Skin epidermis (tissue), 12 donors: Measurements from ENCODE around the gene PCGF3.
A peak's percentile ranks its signal among the peaks of the same experiment; 100 is the strongest.
"Not testable (repeated sequence)": the region's sequence is repeated elsewhere in the genome, so short reads cannot be mapped to it uniquely, and the experiment has no call there.

Experiments used
- H3K27ac ChIP-seq, 21 experiments: fragments of 200-600 bp; sonication (generic) in 11 of 21; one replicate each; pipeline ENCODE4 v1.5.0; 2020; ENCODE audit warnings: mild to moderate bottlenecking in 3 of 21, inconsistent platforms in 2 of 21, moderate library complexity in 2 of 21
- H3K4me3 ChIP-seq, 7 experiments: fragments of 200-600 bp; sonication (generic) in 2 of 7; one replicate each; pipeline ENCODE4 v1.5.0; 2020; ENCODE audit warnings: inconsistent platforms in 2 of 7, mild to moderate bottlenecking in 2 of 7, moderate library complexity in 1 of 7

The PCGF3 gene

GRCh38 chr4:732911-733630 is 27.4 kb downstream of the PCGF3 start:
- H3K27ac ChIP-seq: no peak overlapping the region
- no peak overlapping the region for H3K4me3 ChIP-seq

DNA sequence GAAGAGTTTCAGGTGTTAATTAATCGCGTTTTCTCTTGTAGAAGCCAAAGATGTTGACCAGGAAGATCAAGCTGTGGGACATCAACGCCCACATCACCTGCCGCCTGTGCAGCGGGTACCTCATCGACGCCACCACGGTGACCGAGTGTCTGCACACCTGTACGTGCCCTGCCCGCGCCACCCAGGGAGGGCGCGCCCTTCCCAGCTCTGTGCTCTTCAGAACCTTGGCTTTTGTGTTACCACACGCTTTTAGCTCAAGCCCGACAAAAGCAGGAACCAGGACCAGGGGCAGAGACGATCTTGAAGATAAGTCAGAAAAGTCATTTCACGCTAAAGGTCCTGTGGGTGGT is 28.0 kb downstream of the PCGF3 start:
- Histone ChIP-seq H3K27ac (no peak overlapping the region), H3K4me3 (no peak overlapping the region)

- Histone ChIP-seq H3K4me3 (no peak overlapping the region), H3K27ac (no peak overlapping the region)
Measured at GRCh38 chr4:734075-734474, 28.4 kb downstream of the PCGF3 start.

- no peak overlapping the region for H3K27ac ChIP-seq
Measured at GRCh38 chr4:734951-735350, 29.3 kb downstream of the PCGF3 start.

DNA sequence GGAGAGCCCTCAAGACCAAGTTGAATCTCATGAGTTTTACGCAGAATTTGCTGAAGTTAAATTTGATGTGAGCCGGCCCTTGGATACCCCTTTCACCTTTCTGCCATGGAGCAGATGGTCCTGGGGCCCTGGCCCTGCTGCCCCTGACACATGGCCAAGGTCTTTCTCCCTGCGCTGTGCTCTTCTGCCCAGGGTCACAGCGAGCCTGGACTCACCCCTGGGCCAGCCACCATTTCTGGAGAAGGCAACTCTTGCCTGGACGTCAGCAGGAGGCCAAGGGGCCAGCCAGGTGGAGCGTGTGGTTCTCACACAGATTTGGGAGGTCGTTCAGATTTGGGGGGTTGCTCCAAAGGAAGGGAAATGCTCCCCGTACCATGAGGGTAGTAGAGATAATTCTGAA is 30.0 kb downstream of the PCGF3 start:
- Histone ChIP-seq H3K27ac (no peak overlapping the region), H3K4me3 (no peak overlapping the region)

More at GRCh38 chr4:734951-735350, 29.3 kb downstream of the PCGF3 start:
- H3K4me3 ChIP-seq: no peak overlapping the region

DNA sequence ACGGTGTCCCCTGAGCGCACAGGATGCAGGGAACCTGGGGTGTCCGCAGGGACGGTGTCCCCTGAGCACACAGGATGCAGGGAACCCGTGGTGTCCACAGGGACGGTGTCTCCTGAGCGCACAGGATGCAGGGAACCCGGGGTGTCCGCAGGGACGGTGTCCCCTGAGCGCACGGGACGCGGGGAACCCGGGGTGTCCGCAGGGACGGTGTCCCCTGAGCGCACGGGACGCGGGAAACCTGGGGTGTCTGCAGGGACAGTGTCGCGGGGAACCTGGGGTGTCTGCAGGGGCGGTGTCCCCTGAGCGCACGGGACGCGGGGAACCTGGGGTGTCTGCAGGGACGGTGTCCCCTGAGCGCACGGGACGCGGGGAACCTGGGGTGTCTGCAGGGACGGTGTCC is 30.9 kb downstream of the PCGF3 start:
- not testable (repeated sequence) for H3K27ac ChIP-seq, H3K4me3 ChIP-seq

GRCh38 chr4:738781-739280 is 33.2 kb downstream of the PCGF3 start:
- H3K4me3 ChIP-seq: no peak overlapping the region
- no peak overlapping the region for H3K27ac ChIP-seq

DNA sequence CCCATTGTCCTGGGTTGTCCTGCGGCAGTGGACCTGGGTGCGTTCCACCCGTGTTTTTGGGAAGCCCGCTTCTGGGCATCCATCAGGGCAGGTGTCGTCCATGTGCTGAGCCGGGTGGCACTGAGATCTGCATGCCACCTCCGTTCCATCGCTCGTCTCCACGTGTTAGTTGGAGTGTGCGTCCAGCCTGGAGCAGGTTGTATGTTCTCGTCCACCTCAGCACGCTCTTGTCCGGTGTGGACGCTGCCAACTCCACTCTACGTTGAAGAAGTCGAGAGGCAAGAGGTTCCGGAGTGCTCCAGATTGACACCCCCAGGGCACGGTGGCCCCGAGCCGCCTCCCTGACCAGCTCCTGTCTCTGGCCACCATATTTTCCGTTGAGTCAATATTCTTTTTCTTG is 33.9 kb downstream of the PCGF3 start:
- H3K27ac ChIP-seq: no peak overlapping the region
- H3K4me3 ChIP-seq: no peak overlapping the region

DNA sequence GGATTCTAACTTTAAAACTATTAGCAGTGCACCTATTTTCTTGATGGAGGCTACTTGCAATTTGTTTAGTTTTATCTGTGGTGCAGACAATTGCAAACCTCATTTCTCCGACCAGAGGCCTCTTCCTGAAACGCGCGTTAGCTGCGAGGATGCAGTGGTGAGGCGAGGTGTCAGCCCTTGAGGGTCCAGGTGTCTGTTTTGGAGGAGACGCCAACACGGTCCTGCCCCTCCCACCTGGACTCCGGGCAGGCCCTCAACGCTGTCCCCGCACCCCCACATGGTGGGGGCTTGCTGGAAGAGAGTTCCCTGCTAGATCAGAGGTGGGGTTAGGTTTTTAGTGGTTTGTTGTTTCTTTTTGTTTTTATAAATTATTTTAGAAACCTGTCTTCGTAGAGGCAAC is 34.4 kb downstream of the PCGF3 start:
- H3K27ac ChIP-seq: no peak overlapping the region
- no peak overlapping the region for H3K4me3 ChIP-seq

- no peak overlapping the region for H3K4me3 ChIP-seq
- no peak overlapping the region for H3K27ac ChIP-seq
Measured at GRCh38 chr4:740656-741282, 35.1 kb downstream of the PCGF3 start.

- H3K4me3 ChIP-seq: no peak overlapping the region
- no peak overlapping the region for H3K27ac ChIP-seq
Measured at GRCh38 chr4:742096-742741, 36.6 kb downstream of the PCGF3 start.

- Histone ChIP-seq H3K4me3 (no peak overlapping the region), H3K27ac (no peak overlapping the region)
Measured at GRCh38 chr4:742742-743311, 37.2 kb downstream of the PCGF3 start.

DNA sequence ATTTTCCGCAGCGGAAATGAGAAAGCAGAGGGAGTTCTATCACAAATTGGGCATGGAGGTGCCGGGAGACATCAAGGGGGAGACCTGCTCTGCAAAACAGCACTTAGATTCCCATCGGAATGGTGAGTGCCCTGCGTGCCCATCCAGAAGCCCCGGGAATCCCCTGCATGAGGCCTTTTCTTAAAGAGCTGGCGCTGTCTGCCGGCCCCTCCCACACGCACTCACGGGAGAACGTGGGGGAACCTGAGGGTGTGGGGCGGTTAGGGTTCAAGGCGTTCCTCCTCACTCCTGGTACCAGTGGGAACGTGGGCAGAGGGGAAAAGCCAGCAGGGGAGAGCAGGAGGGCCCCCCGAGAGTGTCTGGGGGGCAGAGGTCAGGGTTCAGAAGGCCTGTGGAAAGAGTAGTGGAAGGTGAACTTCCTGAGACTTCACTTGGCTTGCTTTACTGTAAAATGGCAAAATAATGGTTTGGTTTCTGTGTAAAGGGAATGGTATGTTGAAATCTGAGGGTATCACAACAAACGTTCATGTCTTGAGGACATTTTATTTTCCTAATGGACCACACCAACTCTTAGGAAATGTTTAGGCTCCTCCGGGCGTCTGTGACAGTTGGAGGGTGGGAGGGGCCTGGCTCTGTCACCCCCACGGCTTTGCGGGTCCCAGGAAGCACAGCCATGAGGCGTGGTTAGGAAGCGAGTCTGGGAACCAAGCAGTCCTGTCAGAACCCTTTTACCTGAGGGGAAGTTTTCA is 38.0 kb downstream of the PCGF3 start:
- Histone ChIP-seq H3K4me3 (no peak overlapping the region), H3K27ac (no peak overlapping the region)

GRCh38 chr4:744212-744841 is 38.7 kb downstream of the PCGF3 start:
- Histone ChIP-seq H3K27ac (no peak overlapping the region), H3K4me3 (no peak overlapping the region)

DNA sequence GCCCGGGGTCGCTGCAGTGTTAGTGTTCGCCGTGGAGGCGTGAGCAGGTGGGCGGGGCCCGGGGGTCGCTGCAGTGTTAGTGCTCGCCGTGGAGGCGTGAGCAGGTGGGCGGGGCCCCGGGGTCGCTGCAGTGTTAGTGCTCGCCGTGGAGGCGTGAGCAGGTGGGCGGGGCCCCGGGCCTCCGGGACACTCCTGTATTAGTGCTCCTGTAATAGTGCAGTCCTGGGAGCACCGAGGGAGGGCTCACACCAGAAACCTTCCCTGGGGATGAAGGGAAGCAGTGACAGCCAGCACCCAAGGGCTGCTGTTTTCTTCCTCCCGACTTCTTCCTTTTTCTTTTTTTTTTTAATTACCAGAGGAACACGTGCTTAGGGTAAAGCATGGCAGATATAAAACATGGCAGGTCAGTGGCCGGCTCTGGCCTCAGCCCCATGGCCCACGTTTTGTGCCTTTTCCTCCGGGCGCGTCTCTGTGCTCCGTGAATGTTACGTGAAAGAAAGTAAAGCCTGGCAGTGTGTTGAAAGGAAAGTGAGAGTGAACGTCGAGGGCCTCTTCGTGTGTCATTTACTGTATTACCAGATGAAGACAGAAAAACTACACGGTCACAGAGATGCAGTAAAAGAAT is 42.0 kb downstream of the PCGF3 start:
- Histone ChIP-seq H3K4me3 (no peak overlapping the region), H3K27ac (no peak overlapping the region)

DNA sequence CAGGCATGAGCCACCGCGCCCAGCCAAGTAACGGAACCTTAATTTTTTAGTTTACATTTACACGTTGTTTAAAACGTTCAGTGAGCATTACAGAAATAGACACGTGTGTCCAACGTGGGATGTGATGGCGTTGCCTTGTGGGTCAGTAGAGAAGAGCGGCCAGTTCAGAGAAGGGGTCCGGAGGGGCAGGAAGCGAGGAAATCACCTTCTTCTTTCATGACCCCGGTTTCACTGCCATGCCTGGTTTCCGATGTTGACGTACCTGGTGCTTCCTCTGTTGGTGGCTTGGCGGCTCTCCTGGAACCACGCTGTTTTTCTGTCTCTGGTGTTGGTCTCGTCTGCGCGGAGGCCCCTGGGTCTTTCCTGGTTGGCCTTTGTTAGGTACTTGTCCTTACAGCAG is 42.8 kb downstream of the PCGF3 start:
- H3K27ac ChIP-seq: no peak overlapping the region
- H3K4me3 ChIP-seq: no peak overlapping the region

DNA sequence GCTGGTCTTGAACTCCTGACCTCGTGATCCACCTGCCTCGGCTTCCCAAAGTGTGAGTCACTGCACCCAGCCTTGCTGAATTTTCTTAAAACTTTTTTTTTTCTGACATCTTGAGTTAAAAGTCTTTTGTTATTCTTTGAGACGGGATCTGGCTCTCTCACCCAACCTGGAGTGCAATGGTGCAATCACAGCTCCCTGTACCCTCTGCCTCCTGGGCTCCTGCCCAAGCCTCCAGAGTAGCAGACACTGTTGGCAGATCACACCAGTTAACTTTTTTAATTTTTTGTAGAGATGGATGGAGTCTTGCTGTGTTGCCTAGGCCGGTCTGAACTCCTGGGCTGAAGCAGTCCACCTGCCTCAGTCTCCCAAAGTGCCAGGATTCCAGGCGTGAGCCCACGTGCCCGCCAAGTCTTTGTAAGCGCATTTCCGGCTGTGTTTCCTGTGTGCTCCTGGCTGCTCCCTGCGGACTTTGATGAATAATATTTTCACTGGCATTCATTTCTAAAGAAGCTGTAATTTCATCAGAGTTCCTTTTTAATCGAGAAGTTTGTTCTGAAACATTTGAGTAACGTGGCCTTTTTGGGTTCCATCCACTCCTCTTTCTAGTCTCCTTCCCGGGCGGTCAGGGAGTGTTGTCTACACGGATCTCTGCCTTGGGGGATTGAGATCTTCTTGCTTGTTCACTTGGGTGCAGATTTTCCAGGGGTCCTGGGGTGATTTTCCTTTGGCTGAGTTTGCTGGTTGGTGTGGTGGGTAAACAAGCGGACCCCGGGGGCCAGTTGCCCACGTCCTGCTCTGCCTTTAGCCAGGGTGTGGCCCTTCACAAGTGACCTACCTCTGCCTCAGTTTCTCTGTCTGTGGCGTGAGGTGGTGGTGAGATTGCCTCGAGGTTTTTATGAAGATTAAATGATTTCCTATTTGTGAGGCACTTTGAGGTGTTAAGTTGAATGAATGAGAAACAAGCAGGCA is 44.4 kb downstream of the PCGF3 start:
- H3K27ac ChIP-seq: peak overlapping the region in 1 of 21 experiments; percentile 54

GRCh38 chr4:751676-752075 is 46.0 kb downstream of the PCGF3 start:
- H3K4me3 ChIP-seq: no peak overlapping the region
- H3K27ac ChIP-seq: no peak overlapping the region

More for the DNA sequence above, 44.4 kb downstream of the PCGF3 start:
- H3K4me3 ChIP-seq: no peak overlapping the region
